ENCODE data around the gene ALCAM.
"Not testable (repeated sequence)": the region's sequence is repeated elsewhere in the genome, so short reads cannot be mapped to it uniquely, and the experiment has no call there.

Gene ALCAM

GRCh38 chr3:105602286-105602685 lies 235.6 kb downstream of the ALCAM start:
- not testable (repeated sequence) for DNase-seq

- not testable (repeated sequence) for DNase-seq
These were observed 236.8 kb downstream of the ALCAM start for GRCh38 chr3:105603516-105603915.

- DNase-seq, result no peak
These were observed 239.3 kb downstream of the ALCAM start for GRCh38 chr3:105606016-105606415.

GRCh38 chr3:105608623-105609022 lies 241.9 kb downstream of the ALCAM start:
- DNase-seq, result no peak

GRCh38 chr3:105610473-105610872 lies 243.8 kb downstream of the ALCAM start:
- no peak for DNase-seq

- no peak for DNase-seq
These were observed 244.8 kb downstream of the ALCAM start for GRCh38 chr3:105611304-105612192.

- DNase-seq, result no peak
These were observed 246.4 kb downstream of the ALCAM start for GRCh38 chr3:105613120-105613519.

GRCh38 chr3:105614288-105615030 lies 247.8 kb downstream of the ALCAM start:
- DNase-seq, result no peak

- DNase-seq, result no peak
These were observed 249.1 kb downstream of the ALCAM start for GRCh38 chr3:105615814-105616213.

GRCh38 chr3:105616374-105617121 lies 249.8 kb downstream of the ALCAM start:
- DNase-seq, result no peak

- DNase-seq, result no peak
These were observed 251.8 kb downstream of the ALCAM start for GRCh38 chr3:105618556-105618955.

GRCh38 chr3:105619651-105620050 lies 252.9 kb downstream of the ALCAM start:
- no peak for DNase-seq

- no peak for DNase-seq
These were observed 253.5 kb downstream of the ALCAM start for GRCh38 chr3:105620236-105620635.

GRCh38 chr3:105622169-105622568 lies 255.5 kb downstream of the ALCAM start:
- DNase-seq, result no peak

Data from cerebellar nuclear complex (tissue), 1 donor.